8988T (cell line): ENCODE measurements around the gene SMAD1.

Experiments
- DNase-seq: peaks from one replicate; pipeline ENCODE4 v3.0.0; 2011

SMAD1 gene

DNA sequence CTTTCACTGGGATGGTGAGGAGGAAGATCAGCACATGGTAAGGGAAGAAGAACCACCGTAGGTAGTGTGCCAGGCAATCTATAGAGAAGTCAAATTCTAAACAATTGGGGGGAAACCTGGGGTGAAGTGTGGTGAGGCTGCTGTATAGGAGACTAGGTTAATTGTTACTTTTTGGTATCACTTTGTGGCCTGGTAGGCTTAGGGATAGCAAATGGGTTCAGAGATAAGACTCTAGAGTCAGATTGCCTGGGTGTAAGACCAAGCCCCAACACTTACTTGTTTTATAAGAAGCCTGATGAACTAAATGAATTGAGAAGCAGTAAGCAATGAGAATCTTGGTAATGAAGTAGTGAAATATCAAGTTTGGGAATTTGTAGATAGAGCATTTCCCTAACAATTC, 8.7 kb downstream of the SMAD1 start:
- no peak for DNase-seq

DNA sequence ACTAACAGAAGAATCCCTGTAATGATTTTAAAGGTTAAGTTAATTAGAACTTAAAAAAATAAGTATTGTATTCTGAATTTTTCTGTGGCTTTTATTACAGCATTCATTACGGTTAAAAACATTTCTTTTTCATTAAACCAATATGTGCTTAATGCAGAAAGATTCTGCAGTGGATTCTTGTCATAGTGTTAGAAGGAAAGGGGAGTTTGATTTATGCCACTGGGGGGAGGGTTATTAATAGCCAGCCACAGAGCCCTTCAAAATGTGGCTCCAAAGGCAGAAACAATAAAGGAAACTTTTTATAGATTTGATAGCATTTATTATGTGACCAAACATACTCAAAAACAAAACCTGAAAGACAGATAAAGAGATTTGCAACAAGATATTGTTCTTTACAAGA, 9.1 kb downstream of the SMAD1 start:
- DNase-seq = no peak

GRCh38 chr4:145492376-145492775, 10.7 kb downstream of the SMAD1 start:
- no peak for DNase-seq

DNA sequence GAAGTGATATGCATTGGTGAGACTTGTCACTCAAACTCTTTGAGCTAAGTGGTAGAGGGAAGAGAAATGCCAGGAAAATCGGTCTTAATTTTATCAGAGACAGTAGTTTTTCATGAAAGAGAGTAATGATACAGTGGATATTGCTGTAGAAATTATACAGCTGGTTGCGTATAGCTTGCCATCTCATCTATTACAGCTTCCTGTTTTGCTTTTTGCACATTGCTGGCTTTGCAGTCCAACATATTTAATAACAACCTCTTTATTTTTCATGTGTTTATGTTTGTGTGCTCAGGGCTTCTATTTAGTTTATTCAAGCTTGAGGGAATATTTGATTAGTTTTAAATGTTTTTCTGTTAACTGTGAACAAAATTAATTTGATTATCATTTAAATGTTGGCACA, 11.5 kb downstream of the SMAD1 start:
- DNase-seq = no peak

- DNase-seq = no peak
Observed at GRCh38 chr4:145494666-145495270, 13.1 kb downstream of the SMAD1 start.

DNA sequence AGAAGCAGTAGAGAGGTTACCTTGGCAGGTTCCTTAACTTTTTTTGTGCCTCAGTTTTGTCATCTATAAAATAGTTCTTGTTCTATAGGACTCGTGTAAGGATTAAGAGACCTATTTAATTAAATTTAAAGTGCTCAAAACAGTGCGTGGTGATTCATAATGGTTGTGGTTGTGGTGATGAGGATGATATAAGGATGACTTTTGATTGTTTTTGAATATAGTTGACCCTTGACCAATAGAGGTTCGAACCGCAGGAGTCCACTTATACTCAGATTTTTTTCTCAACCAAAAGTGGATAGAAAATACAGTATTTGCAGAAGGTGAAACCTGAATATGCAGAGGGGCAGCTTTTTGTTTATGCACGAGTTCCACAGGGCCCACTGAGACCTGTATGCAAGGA, 14.6 kb downstream of the SMAD1 start:
- no peak for DNase-seq

GRCh38 chr4:145497199-145498149, 15.8 kb downstream of the SMAD1 start:
- DNase-seq = no peak

DNA sequence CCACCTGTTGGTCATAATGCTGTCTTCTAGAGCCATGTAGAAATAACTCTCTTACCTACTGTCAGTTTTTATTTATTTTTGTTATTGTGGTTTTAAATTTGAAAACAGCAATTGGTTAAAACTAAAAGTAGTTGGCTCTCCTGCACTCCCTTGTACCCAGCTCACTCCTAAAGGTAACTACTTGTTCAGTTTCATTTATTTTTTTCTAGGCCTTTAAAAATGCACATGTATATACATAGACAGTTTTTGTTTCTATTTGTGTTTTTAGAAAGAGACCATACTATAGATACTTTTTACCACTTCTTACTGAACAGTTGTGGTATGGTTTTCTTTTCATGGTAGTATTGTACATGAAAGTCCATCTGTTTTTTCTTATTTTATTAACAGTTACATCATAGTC, 16.8 kb downstream of the SMAD1 start:
- no peak for DNase-seq

DNA sequence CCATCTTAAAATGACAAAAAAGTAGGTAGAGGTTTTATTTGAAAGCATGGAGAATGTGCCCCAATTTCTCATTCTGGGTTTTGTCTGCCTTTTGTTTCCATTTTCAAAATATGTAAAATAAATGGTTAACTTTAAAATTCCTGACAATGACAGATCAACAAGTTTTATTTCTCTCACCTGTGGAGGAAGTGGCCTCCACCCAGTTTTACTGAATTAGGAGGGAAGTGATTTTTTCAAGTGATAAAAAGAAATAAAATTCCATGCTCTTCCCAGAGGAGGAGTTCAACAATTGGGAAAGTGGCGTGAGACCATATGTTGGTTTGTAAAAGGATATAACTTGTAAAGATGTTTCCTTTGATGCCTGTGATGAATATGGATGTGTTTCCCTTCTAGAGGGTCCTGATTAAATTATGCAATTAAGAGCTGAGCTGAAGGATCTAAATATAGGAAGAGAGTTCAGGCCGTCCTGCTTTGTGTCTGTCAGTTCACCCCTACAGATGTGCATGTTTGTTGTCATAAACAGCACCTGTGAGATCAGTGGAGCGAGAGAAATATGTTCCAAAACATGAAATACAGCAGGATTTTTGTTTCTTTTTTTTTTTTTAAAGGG, 19.5 kb downstream of the SMAD1 start:
- DNase-seq = no peak

- no peak for DNase-seq
Observed at GRCh38 chr4:145502809-145503208, 21.2 kb downstream of the SMAD1 start.

- DNase-seq = no peak
Observed at GRCh38 chr4:145503486-145504072, 21.9 kb downstream of the SMAD1 start.

- DNase-seq = no peak
Observed at GRCh38 chr4:145505995-145506394, 24.3 kb downstream of the SMAD1 start.

GRCh38 chr4:145507636-145508035, 26.0 kb downstream of the SMAD1 start:
- no peak for DNase-seq

- no peak for DNase-seq
Observed at GRCh38 chr4:145511913-145512522, 30.4 kb downstream of the SMAD1 start.

GRCh38 chr4:145513020-145513621, 31.5 kb downstream of the SMAD1 start:
- DNase-seq = no peak

DNA sequence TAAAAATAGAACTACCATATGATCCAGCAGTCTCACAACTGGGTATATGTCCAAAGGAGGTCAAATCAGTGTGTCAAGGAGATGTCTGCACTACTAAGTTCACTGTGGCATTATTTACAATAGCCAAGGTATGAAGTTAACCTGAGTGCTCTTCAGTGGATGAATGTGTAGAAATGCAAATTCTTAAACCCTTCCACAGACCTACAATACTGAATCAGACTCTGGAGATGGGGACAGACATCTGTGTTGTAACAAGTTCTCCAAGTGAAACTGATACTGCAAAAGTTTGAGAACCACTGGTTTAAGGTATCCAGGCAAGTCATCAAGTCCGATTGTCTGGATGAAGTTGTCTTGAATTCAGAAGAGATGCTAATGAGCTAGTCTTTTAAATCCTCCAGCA, 38.5 kb downstream of the SMAD1 start:
- no peak for DNase-seq

GRCh38 chr4:145521282-145521681, 39.6 kb downstream of the SMAD1 start:
- no peak for DNase-seq

DNA sequence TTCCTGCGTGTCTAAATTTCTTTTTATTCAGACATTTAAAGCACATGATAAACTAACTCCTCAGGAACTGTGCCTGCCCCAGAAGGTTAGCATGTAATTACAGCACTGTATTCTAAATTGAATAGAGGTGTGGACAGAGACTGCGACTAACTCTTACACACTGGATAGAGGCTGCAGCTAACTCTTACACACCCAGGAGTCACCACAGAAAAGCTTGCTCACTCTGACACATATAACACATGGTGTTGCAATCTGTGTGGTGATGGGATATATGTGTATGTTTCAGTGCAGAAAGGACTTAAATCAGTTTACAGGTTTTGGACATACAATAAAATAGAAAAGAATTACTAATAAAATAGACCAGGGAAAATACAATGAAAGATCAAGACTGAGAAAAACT, 41.5 kb downstream of the SMAD1 start:
- DNase-seq = no peak

- no peak for DNase-seq
Observed at GRCh38 chr4:145524552-145524951, 42.9 kb downstream of the SMAD1 start.

- no peak for DNase-seq
Observed at GRCh38 chr4:145525291-145525740, 43.7 kb downstream of the SMAD1 start.

- DNase-seq = no peak
Observed at GRCh38 chr4:145527773-145528172, 46.1 kb downstream of the SMAD1 start.

DNA sequence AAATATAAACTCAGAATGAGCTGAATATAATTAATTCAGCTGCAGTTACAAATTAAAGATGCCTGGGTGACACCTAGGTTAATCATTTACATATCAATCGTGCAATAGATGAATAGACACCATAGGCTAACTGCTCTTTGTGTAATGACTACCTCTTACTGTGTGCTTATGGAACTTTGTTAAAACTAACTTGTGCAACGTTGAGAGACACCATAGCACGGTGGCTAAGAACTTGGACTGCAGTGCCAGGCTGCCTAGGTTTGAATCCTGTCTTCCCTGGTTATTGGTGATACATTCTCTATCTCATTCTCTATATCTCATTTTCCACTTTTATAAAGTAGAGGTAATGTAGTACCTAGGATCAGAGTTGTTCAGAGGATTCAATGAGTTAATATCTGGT, 46.9 kb downstream of the SMAD1 start:
- DNase-seq = no peak

DNA sequence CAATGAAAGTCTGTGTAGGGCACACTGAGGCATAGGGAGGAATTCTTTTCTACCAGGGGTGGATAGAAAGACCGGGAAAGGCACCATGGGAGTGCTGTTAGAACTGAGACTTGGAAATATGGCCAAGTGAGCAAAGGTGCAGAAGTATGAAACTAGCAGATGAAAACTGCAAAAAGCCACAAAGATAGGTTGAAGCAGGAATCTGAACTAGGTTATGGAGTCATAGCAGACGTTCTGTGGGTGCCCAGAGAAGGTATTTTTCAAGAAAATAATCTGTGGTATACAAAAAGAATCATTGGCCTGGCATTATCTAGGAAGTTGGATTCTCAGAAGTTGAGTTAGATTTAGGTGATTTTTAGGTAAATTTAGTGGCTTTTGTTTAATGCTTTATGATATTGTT, 48.5 kb downstream of the SMAD1 start:
- DNase-seq = no peak
